Prostate gland (tissue), 2 donors: ENCODE results near the gene PRKAG3. TPM values are rescaled to one million over a fixed set of nuclear protein-coding genes. Genes with fewer than 3 reads are reported as not detected.
"Not testable (repeated sequence)": the region's sequence is repeated elsewhere in the genome, so short reads cannot be mapped to it uniquely, and the experiment has no call there.

Experiments
- DNase-seq: peaks from one replicate; pipeline ENCODE4 v3.0.0-alpha.2; 2019; ENCODE audit warnings: low spot score
- H3K27ac ChIP-seq, 2 donors: fragments of 200-600 bp; sonication (generic); 2 replicates each; pipeline ENCODE4 v1.5.1; 2017 to 2019
- H3K27me3 ChIP-seq: fragments of 200-600 bp; sonication (generic); replicated peaks from 2 replicates; pipeline ENCODE4 v1.5.1; 2019; ENCODE audit not compliant: insufficient read depth
- H3K36me3 ChIP-seq, 2 donors: fragments of 200-600 bp; sonication (generic); 1 replicate in 1 of 2; 2 replicates in 1 of 2; pipeline versions ENCODE4 v1.5.1 to v1.8.1; 2017 to 2019
- H3K4me1 ChIP-seq: fragments of 200-600 bp; sonication (generic); replicated peaks from 2 replicates; pipeline ENCODE4 v1.5.1; 2019
- H3K4me3 ChIP-seq, 2 donors: fragments of 200-600 bp; sonication (generic); 2 replicates each; pipeline ENCODE4 v1.5.1; 2017 to 2019
- H3K9me3 ChIP-seq: fragments of 200-600 bp; sonication (generic); 2 replicates; pipeline ENCODE4 v1.5.1; 2017
- CTCF ChIP-seq, 4 experiments: fragments of 200-600 bp in 2 of 4; fragments of 450-650 bp in 2 of 4; sonication (generic) in 2 of 4; IDR thresholded peaks; 1 replicate in 3 of 4; 2 replicates in 1 of 4; pipeline ENCODE4 v1.5.1; 2016 to 2019; ENCODE audit warnings: antibody characterized with exemption in 4 of 4, mild to moderate bottlenecking in 2 of 4, moderate library complexity in 2 of 4
- POLR2A ChIP-seq: fragments of 450-650 bp; IDR thresholded peaks from one replicate; pipeline ENCODE4 v1.6.1; 2016; ENCODE audit warnings: antibody characterized with exemption, mild to moderate bottlenecking
- POLR2AphosphoS5 ChIP-seq: sonication (generic); formaldehyde crosslinking; IDR thresholded peaks from one replicate; pipeline ENCODE4 v1.6.1; 2017; ENCODE audit warnings: antibody characterized with exemption
- WGBS: methylation state at CpG from one replicate; pipeline ENCODE4 v1.1.5; 2018; 5-methylcytosine and 5-hydroxymethylcytosine counted together
- intact Hi-C: fragments of 100-400 bp; cut with DNase I; formaldehyde crosslinking; loops from one replicate; pipeline ENCODE4 v1.14.2; 2022
- total RNA-seq, 2 donors: library from RNA; depleted of rRNA; stranded (reverse); fragments of >200 nt; gene quantifications; one replicate each; pipeline ENCODE4 v1.1.0, GENCODE V29; 2016

The PRKAG3 gene
- total RNA-seq, 2 donors from 2014 or later = 0.14 TPM; not detected in 1

- 62% methylated on average over 7 of the region's 7 CpGs for WGBS
- DNase-seq = no peak
- Histone ChIP-seq H3K4me3 (no peak overlapping the region), H3K27me3 (no peaks in the 10 kb centered on the region), H3K27ac (no peak overlapping the region), H3K9me3 (no peaks in the 10 kb centered on the region), H3K36me3 (no peaks in the 10 kb centered on the region), H3K4me1 (no peaks in the 10 kb centered on the region)
- intact Hi-C loops = no loop called here
- TF ChIP-seq CTCF (IDR thresholded peaks at IDR 0.05) = no peak
- no peak for TF ChIP-seq POLR2AphosphoS5
- no peak for TF ChIP-seq POLR2A
Measured at GRCh38 chr2:218849721-218850120, 18.1 kb upstream of the PRKAG3 start.

GRCh38 chr2:218846963-218847362, 15.4 kb upstream of the PRKAG3 start:
- not testable (repeated sequence) for H3K36me3 ChIP-seq, H3K27me3 ChIP-seq, DNase-seq, H3K4me1 ChIP-seq, H3K9me3 ChIP-seq, H3K4me3 ChIP-seq, H3K27ac ChIP-seq
- 48% methylated on average over 10 of the region's 18 CpGs for WGBS
- intact Hi-C loops = loop anchor here (2.0 kb wide), 1 partner anchor 136 kb away; the partner anchor contains the start of gene TTLL4

GRCh38 chr2:218844334-218844733, 12.7 kb upstream of the PRKAG3 start:
- H3K4me1 ChIP-seq, H3K4me3 ChIP-seq, DNase-seq, intact Hi-C loops, H3K27ac ChIP-seq, H3K36me3 ChIP-seq, H3K9me3 ChIP-seq, H3K27me3 ChIP-seq: not testable (repeated sequence)
- 91% methylated on average over 5 of the region's 5 CpGs for WGBS

- TF ChIP-seq POLR2AphosphoS5 (no peak), POLR2A (no peak), CTCF (IDR thresholded peaks at IDR 0.05) (no peak)
- Histone ChIP-seq H3K9me3 (no peaks in the 10 kb centered on the region), H3K27ac (no peak overlapping the region), H3K4me1 (no peaks in the 10 kb centered on the region), H3K27me3 (no peaks in the 10 kb centered on the region), H3K4me3 (no peak overlapping the region), H3K36me3 (no peaks in the 10 kb centered on the region)
- intact Hi-C loops = no loop called here
- DNase-seq = no peak
- WGBS = 91% methylated on average over 1 of the region's 1 CpG
Measured at GRCh38 chr2:218839888-218840287, 8.3 kb upstream of the PRKAG3 start.

GRCh38 chr2:218839430-218839829, 7.8 kb upstream of the PRKAG3 start:
- TF ChIP-seq POLR2A = no peak
- TF ChIP-seq POLR2AphosphoS5 = no peak
- no peak for TF ChIP-seq CTCF (IDR thresholded peaks at IDR 0.05)
- Histone ChIP-seq H3K9me3 (no peaks in the 10 kb centered on the region), H3K27ac (no peak overlapping the region), H3K36me3 (no peaks in the 10 kb centered on the region), H3K4me3 (no peak overlapping the region), H3K4me1 (no peaks in the 10 kb centered on the region), H3K27me3 (no peaks in the 10 kb centered on the region)
- 76% methylated on average over 4 of the region's 4 CpGs for WGBS
- no peak for DNase-seq
- intact Hi-C loops = no loop called here

GRCh38 chr2:218837495-218837894, 5.9 kb upstream of the PRKAG3 start:
- Histone ChIP-seq H3K36me3 (no peaks in the 10 kb centered on the region), H3K27ac (no peak overlapping the region), H3K27me3 (no peaks in the 10 kb centered on the region), H3K9me3 (no peaks in the 10 kb centered on the region), H3K4me1 (no peaks in the 10 kb centered on the region), H3K4me3 (no peak overlapping the region)
- TF ChIP-seq POLR2A (no peak), CTCF (IDR thresholded peaks at IDR 0.05) (no peak)
- no peak for DNase-seq
- intact Hi-C loops = no loop called here
- WGBS = 85% methylated on average over 2 of the region's 2 CpGs
